Duodenal mucosa (tissue), 2 donors: ENCODE data around the gene APOB.

Experiments used
- H3K27ac ChIP-seq: one replicate; pipeline ENCODE4 v1.7.0; 2013; ENCODE audit warnings: low read depth, low read length
- H3K27me3 ChIP-seq, 2 donors: one replicate each; pipeline ENCODE4 v1.7.0; 2013; ENCODE audit warnings: low read length in 2 of 2, control low read depth in 1 of 2; ENCODE audit not compliant: insufficient read depth in 2 of 2, control insufficient read depth in 1 of 2
- H3K36me3 ChIP-seq, 2 donors: one replicate each; pipeline ENCODE4 v1.7.0; 2013; ENCODE audit warnings: low read length in 2 of 2, control low read depth in 1 of 2; ENCODE audit not compliant: insufficient read depth in 2 of 2, control insufficient read depth in 1 of 2
- H3K4me1 ChIP-seq, 2 donors: one replicate each; pipeline ENCODE4 v1.7.0; 2013; ENCODE audit warnings: low read length in 2 of 2, control low read depth in 1 of 2; ENCODE audit not compliant: insufficient read depth in 2 of 2, control insufficient read depth in 1 of 2
- H3K4me3 ChIP-seq, 2 donors: one replicate each; pipeline ENCODE4 v1.7.0; 2013; ENCODE audit warnings: low read length in 2 of 2, low read depth in 1 of 2
- H3K9ac ChIP-seq, 2 donors: one replicate each; pipeline ENCODE4 v1.7.0; 2013; ENCODE audit warnings: low read length in 2 of 2, low read depth in 1 of 2
- H3K9me3 ChIP-seq, 2 donors: one replicate each; pipeline ENCODE4 v1.7.0; 2013; ENCODE audit warnings: low read length in 2 of 2, control low read depth in 1 of 2; ENCODE audit not compliant: control insufficient read depth in 1 of 2

Gene APOB

GRCh38 chr2:21001988-21002813, 41.7 kb downstream of the APOB start:
- Histone ChIP-seq H3K36me3 (no peaks in the 10 kb centered on the region), H3K27ac (no peak overlapping the region), H3K4me3 (no peak overlapping the region), H3K9me3 (no peaks in the 10 kb centered on the region), H3K27me3 (no peaks in the 10 kb centered on the region), H3K4me1 (no peaks in the 10 kb centered on the region), H3K9ac (no peak overlapping the region)

GRCh38 chr2:21001225-21001946, 42.5 kb downstream of the APOB start:
- Histone ChIP-seq H3K27me3 (no peaks in the 10 kb centered on the region), H3K27ac (no peak overlapping the region), H3K36me3 (no peaks in the 10 kb centered on the region), H3K4me3 (no peak overlapping the region), H3K9ac (no peak overlapping the region), H3K4me1 (no peaks in the 10 kb centered on the region), H3K9me3 (no peaks in the 10 kb centered on the region)

- Histone ChIP-seq H3K4me1 (no peaks in the 10 kb centered on the region), H3K27me3 (no peaks in the 10 kb centered on the region), H3K9ac (no peak overlapping the region), H3K27ac (no peak overlapping the region), H3K9me3 (no peaks in the 10 kb centered on the region), H3K4me3 (no peak overlapping the region), H3K36me3 (no peaks in the 10 kb centered on the region)
Measured at GRCh38 chr2:20999906-21000645, 43.8 kb downstream of the APOB start.

GRCh38 chr2:20998972-20999905, 44.6 kb downstream of the APOB start:
- Histone ChIP-seq H3K9me3 (no peaks in the 10 kb centered on the region), H3K4me3 (no peak overlapping the region), H3K27ac (no peak overlapping the region), H3K9ac (no peak overlapping the region), H3K36me3 (no peaks in the 10 kb centered on the region), H3K4me1 (no peaks in the 10 kb centered on the region), H3K27me3 (no peaks in the 10 kb centered on the region)

GRCh38 chr2:20997953-20998722, 45.7 kb downstream of the APOB start:
- no peaks in the 10 kb centered on the region for H3K9me3 ChIP-seq
- no peaks in the 10 kb centered on the region for H3K4me1 ChIP-seq
- no peak overlapping the region for H3K27ac ChIP-seq
- no peaks in the 10 kb centered on the region for H3K27me3 ChIP-seq
- no peaks in the 10 kb centered on the region for H3K36me3 ChIP-seq
- H3K9ac ChIP-seq, result no peak overlapping the region
- H3K4me3 ChIP-seq, result no peak overlapping the region

GRCh38 chr2:20994130-20994529, 49.7 kb downstream of the APOB start:
- no peaks in the 10 kb centered on the region for H3K4me1 ChIP-seq
- H3K36me3 ChIP-seq, result no peaks in the 10 kb centered on the region
- H3K4me3 ChIP-seq, result no peak overlapping the region
- H3K27ac ChIP-seq, result no peak overlapping the region
- H3K9ac ChIP-seq, result no peak overlapping the region
- H3K9me3 ChIP-seq, result no peaks in the 10 kb centered on the region
- H3K27me3 ChIP-seq, result no peaks in the 10 kb centered on the region

GRCh38 chr2:20992201-20992711, 51.6 kb downstream of the APOB start:
- no peaks in the 10 kb centered on the region for H3K36me3 ChIP-seq
- H3K4me1 ChIP-seq, result no peaks in the 10 kb centered on the region
- no peak overlapping the region for H3K9ac ChIP-seq
- H3K4me3 ChIP-seq, result no peak overlapping the region
- H3K27me3 ChIP-seq, result no peaks in the 10 kb centered on the region
- no peak overlapping the region for H3K27ac ChIP-seq
- no peaks in the 10 kb centered on the region for H3K9me3 ChIP-seq

- no peak overlapping the region for H3K27ac ChIP-seq
- H3K9ac ChIP-seq, result no peak overlapping the region
- H3K9me3 ChIP-seq, result no peaks in the 10 kb centered on the region
- H3K4me1 ChIP-seq, result no peaks in the 10 kb centered on the region
- H3K36me3 ChIP-seq, result no peaks in the 10 kb centered on the region
- no peak overlapping the region for H3K4me3 ChIP-seq
- no peaks in the 10 kb centered on the region for H3K27me3 ChIP-seq
Measured at GRCh38 chr2:20990442-20991430, 53.1 kb downstream of the APOB start.
